ENCODE measurements around the gene CLDN5. TPM values are rescaled to one million over a fixed set of nuclear protein-coding genes. Genes with fewer than 3 reads are reported as not detected.

The CLDN5 gene
- total and polyA plus RNA-seq, 8 donors, result 13.1 to 67.7 (median 45.2) TPM

DNA sequence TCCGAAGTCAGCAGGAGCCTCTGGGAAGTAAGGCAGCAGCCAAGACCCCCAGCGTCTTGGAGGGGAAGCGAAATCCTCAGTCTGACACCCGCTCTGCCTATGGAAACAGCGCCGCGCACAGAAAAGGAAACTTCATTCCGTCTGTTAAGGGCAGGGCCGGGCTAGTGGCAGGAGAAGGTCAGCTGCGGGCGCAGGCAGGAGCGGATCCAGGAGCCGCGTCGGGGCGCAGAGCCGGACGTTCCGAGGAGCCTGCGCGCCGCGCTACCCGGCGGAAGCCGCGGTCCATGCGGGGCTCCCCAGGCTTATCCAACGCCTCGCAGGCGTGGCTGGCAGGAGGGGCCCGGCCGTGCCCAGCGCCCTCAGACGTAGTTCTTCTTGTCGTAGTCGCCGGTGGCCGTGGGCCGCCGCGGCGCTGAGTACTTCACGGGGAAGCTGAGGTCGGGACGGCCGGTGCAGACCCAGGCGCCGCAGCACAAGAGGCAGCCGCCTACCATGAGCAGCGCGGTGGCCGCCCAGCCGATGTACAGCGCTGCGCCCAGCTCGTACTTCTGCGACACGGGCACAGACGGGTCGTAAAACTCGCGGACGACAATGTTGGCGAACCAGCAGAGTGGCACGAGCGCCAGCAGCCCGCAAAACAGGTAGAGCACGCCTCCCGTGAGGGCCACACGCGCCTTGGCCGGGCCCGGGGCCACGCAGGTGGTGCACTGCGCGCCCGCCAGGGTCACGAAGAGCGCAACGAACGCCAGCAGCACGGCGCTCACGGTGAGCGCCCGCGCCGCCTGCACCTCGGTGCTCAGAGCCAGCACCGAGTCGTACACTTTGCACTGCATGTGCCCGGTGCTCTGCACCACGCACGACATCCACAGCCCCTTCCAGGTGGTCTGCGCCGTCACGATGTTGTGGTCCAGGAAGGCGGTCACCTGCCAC is 705 bp downstream of the CLDN5 start:
- DNase-seq, result peak in 1 of 2 donors; percentile 51
- H3K4me3 ChIP-seq, result peak overlapping the region; percentile 35 to 55 (median 38)
- H3K4me1 ChIP-seq, result peaks cover 17 to 36% (median 20%) of the 10 kb centered on the region in 4 donors
- H3K27me3 ChIP-seq, result peaks cover 15 to 62% (median 32%) of the 10 kb centered on the region in 3 donors
- peak overlapping the region; percentile 21 to 63 (median 49) for H3K27ac ChIP-seq
- intact Hi-C loops (cut with DNase I; ENCODE audit: low total_unique reads), result no loop called here
- TF ChIP-seq, protein P1, sequence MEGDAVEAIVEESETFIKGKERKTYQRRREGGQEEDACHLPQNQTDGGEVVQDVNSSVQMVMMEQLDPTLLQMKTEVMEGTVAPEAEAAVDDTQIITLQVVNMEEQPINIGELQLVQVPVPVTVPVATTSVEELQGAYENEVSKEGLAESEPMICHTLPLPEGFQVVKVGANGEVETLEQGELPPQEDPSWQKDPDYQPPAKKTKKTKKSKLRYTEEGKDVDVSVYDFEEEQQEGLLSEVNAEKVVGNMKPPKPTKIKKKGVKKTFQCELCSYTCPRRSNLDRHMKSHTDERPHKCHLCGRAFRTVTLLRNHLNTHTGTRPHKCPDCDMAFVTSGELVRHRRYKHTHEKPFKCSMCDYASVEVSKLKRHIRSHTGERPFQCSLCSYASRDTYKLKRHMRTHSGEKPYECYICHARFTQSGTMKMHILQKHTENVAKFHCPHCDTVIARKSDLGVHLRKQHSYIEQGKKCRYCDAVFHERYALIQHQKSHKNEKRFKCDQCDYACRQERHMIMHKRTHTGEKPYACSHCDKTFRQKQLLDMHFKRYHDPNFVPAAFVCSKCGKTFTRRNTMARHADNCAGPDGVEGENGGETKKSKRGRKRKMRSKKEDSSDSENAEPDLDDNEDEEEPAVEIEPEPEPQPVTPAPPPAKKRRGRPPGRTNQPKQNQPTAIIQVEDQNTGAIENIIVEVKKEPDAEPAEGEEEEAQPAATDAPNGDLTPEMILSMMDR (IDR thresholded peaks at IDR 0.05), result no peak
- no peak for TF ChIP-seq EP300 (IDR thresholded peaks at IDR 0.05)
- H3K9me3 ChIP-seq, result no peaks in the 10 kb centered on the region
- no peaks in the 10 kb centered on the region for H3K36me3 ChIP-seq
- WGBS, 5 donors, result 1 to 4% (median 2%) methylated on average over 47 to 99 of the region's 99 CpGs

DNA sequence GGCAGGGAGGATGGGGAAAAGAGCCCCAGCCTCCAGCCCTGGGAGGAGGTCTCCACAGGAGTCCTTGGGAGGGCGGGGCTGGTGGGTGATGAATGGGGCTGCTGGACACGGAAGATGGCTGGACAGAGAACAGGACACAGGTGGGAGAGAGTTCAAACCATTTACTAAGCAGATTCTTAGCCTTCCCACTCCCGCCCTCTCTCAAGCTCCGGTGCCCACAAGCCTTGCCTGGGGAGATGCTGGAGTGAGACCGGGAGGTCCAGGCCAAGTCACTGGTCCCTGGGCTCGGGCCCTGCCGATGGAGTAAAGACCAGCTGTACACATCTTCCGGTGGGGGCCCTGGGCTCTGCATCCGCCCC is 1.4 kb downstream of the CLDN5 start:
- TF ChIP-seq, protein P1 (IDR thresholded peaks at IDR 0.05), result no peak
- no peak for TF ChIP-seq POLR2AphosphoS5 (IDR thresholded peaks at IDR 0.05)
- no peak for TF ChIP-seq EP300 (IDR thresholded peaks at IDR 0.05)
- no peak for TF ChIP-seq POLR2A (IDR thresholded peaks at IDR 0.05)
- peak overlapping the region in 4 of 5 donors; percentile 35 to 63 (median 52) for H3K27ac ChIP-seq
- no peaks in the 10 kb centered on the region for H3K36me3 ChIP-seq
- no peak for DNase-seq
- peaks cover 15 to 57% (median 32%) of the 10 kb centered on the region in 3 donors for H3K27me3 ChIP-seq
- H3K4me1 ChIP-seq, result peaks cover 17 to 35% (median 20%) of the 10 kb centered on the region in 4 donors
- H3K4me3 ChIP-seq, result peak overlapping the region; percentile 35 to 55 (median 38)
- no peaks in the 10 kb centered on the region for H3K9me3 ChIP-seq
- WGBS, 5 donors, result 25 to 39% (median 31%) methylated on average over 7 to 9 of the region's 9 CpGs
- intact Hi-C loops (cut with DNase I; ENCODE audit: low total_unique reads), result no loop called here

DNA sequence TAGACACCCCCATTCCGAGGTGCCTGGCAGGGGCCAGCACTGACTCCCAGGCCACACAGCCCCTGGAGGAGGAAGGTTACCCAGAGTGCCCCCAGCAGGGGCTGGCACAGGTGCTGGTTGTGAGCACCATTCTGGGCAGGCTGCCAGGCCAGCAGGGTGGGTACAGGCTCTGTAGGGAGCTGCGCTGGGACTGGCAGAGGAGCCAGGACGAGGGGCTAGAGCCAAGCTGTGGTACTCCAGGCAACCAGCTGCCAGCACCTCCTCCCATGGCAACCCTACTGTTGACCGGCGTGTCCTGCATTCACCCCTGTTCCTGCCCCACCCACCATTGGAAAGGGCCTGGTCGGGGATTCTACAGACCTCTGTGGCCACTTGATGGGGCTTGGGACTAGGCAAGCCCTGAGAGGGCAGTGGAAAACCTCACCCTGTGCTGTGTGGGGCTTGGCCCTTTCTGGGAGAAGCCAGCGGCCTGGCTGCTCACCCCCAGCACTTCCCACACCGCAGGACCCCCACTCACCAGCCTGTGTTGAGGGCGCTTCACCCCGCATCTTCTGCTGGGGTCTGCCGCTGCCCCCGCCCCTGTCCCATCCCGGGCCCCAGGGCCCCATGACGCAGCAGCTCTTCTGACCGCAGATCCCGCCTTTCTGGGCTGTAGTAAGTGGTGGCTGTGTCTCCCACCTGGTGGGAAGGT is 1.9 kb downstream of the CLDN5 start:
- TF ChIP-seq EP300 (IDR thresholded peaks at IDR 0.05) (no peak), POLR2AphosphoS5 (IDR thresholded peaks at IDR 0.05) (no peak), POLR2A (IDR thresholded peaks at IDR 0.05) (no peak)
- TF ChIP-seq, protein P1 (IDR thresholded peaks at IDR 0.05), result no peak
- DNase-seq, result peak in 1 of 2 donors; percentile 37
- H3K36me3 ChIP-seq, result no peaks in the 10 kb centered on the region
- peak overlapping the region in 3 of 5 donors; percentile 35 to 63 (median 54) for H3K27ac ChIP-seq
- H3K4me3 ChIP-seq, result peak overlapping the region; percentile 35 to 55 (median 38)
- peaks cover 15 to 54% (median 32%) of the 10 kb centered on the region in 3 donors for H3K27me3 ChIP-seq
- peaks cover 17 to 30% (median 20%) of the 10 kb centered on the region in 4 donors for H3K4me1 ChIP-seq
- 47 to 74% (median 57%) methylated on average over 15 to 16 of the region's 16 CpGs for WGBS, 5 donors
- intact Hi-C loops (cut with DNase I; ENCODE audit: low total_unique reads), result no loop called here
- H3K9me3 ChIP-seq, result no peaks in the 10 kb centered on the region

DNA sequence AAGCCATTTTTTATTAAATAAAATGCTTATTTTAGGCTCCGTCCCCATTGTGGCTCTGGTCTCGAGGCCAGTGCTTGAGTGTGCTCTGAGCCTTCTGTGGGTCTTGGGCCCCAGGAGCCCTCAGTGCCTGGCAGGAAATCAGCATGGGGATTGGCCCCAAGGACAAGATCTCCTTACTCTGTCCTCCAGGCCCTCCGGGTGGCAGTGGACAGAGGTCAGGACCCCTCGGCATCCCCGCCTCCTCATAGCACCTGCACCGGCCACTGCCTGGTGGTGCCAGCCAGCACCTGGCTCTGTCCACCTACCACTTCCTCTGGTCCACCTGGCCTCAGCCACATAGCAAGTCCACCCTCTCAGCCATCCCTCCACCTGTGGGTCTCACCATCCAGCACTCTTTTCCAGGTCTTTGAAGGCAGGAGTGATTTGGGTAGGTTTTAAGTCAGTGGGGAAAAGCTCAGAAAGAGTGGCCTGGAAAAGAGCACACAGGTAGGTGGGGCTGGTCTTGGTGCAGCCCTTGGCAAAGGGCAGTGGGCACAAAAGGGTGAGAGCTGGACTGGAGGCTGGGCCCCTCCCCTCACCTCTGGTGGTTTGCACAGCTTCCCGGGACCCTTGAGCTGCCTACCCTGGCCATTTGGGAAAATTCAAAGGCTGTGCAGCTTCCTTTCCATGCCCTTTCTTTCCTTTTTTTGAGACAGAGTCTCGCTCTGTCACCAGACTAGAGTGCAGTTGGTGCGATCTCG is 3.5 kb downstream of the CLDN5 start:
- TF ChIP-seq, protein P1 (IDR thresholded peaks at IDR 0.05), result no peak
- TF ChIP-seq EP300 (IDR thresholded peaks at IDR 0.05) (no peak), POLR2A (IDR thresholded peaks at IDR 0.05) (no peak), POLR2AphosphoS5 (IDR thresholded peaks at IDR 0.05) (no peak)

More for the DNA sequence above, 3.5 kb downstream of the CLDN5 start:
- intact Hi-C loops (cut with DNase I; ENCODE audit: low total_unique reads), result no loop called here
- Histone ChIP-seq H3K4me1 (peaks cover 17 to 28% (median 20%) of the 10 kb centered on the region in 4 donors), H3K36me3 (no peaks in the 10 kb centered on the region), H3K9me3 (no peaks in the 10 kb centered on the region), H3K4me3 (peak overlapping the region in 1 of 4 donors; percentile 55), H3K27ac (no peak overlapping the region), H3K27me3 (peaks cover 15 to 38% (median 32%) of the 10 kb centered on the region in 3 donors)
- peak in 1 of 2 donors; percentile 1 for DNase-seq
- WGBS, 5 donors, result 90 to 96% (median 95%) methylated on average over 10 of the region's 10 CpGs

Data from stomach (tissue), 9 donors.